Esophagus squamous epithelium (tissue), 4 donors: ENCODE results near the gene LAMTOR2.

ENCODE experiments used
- CTCF ChIP-seq, 6 experiments: fragments of 450-650 bp in 4 of 6; fragments of 200-600 bp in 2 of 6; sonication (generic) in 2 of 6; IDR thresholded peaks; one replicate each; pipeline ENCODE4 v1.5.1; 2016 to 2019; ENCODE audit warnings: antibody characterized with exemption in 6 of 6, mild to moderate bottlenecking in 4 of 6, moderate library complexity in 4 of 6
- POLR2A ChIP-seq, 4 donors: fragments of 450-650 bp; IDR thresholded peaks; one replicate each; pipeline ENCODE4 v1.6.1; 2017; ENCODE audit warnings: antibody characterized with exemption in 4 of 4, mild to moderate bottlenecking in 4 of 4, moderate library complexity in 3 of 4

DNA sequence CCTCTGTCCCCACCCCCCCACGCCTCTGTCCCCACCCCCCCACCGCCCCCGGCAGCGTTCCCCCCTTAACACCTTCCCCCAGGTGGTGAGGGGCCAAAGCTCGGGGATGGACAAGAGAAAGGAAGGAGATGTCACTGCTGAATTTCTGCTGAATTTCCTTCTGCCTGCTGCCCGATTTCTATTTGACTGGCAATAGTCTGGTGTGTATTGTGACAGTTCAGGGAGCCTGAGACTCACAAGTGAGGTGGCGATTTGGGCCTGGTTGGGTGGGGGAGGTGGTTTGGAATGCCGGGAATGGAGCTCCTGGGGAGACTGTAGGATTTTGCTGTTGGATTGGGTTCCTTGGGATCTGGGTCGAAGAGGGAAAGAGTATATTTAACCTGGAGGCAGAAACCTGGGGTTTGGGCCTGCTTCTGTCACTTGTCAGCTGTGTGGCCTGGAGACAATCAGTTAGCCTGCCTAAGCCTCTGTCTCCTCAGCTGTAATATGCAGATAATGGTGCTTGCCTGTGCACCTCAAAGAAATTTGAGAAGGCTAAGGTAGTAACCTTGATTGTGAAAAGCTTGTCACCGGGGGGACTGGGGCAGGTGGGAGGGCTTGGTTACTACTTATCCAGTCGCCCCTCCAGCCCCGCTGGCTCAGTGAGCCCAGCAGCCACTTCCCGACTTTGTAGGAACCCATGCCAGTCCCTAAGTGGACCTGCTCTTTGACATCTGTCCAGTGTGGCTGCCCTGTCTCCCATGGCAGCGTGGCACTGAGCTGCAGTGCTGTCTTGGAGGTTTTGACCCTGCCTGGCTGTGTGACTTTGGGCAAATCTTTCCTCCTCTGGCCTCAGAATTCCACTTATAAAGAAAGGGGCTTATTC lies 52.3 kb downstream of the LAMTOR2 start:
- TF ChIP-seq CTCF (IDR thresholded peaks at IDR 0.05) (no peak), POLR2A (IDR thresholded peaks at IDR 0.05) (no peak)
